ENCODE data around the gene PANK3. TPM values are rescaled to one million over a fixed set of nuclear protein-coding genes. Genes with fewer than 3 reads are reported as not detected.
"Not testable (repeated sequence)": the region's sequence is repeated elsewhere in the genome, so short reads cannot be mapped to it uniquely, and the experiment has no call there.

Gene PANK3
- total RNA-seq, 1 experiment from 2014 or later: 79.7 TPM

DNA sequence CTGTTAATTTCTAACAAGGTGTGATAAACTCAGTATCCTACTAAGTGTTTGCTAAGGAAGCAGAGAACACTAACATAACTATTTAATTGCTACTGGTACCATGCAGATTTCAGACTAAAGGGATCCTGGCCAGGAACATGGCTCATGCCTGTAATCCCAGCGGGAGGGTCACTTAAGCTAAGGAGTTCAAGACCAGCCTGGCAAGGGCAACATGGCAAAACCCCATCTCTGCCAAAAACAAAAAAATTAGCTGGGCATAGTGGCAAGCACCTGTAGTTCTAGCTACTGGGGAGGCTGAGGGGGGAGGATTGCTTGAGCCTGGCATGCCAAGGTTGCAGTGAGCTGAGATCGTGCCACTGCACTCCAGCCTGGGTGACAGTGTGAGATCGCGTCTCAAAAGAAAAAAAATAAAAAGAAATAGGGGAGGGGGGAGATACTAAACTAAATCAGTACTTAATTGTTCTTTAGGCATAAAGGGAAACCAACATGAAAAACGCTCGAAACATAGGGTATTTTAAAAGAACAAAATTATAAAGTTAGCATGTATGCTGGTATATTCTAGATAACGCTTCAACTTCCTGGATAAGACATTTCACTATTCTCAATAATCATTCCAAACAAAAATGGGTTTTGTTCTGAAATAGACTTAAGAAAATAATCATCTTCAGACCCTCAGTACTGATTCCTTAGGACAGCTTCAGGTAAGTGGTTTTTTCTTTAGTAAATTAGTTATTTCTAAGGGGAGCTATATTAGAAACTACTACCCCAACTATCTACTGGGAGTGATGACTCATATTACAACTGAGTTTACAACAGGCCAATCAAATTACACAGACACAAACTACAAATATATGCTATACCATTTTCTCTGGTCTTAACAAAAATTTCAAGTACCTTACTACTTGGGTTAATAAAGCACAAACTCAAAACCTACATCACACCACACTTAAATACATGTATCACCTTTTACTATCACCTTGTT, 3.5 kb downstream of the PANK3 start:
- ChIA-PET POLR2A (interaction anchor here (0.6 to 0.7 kb wide), 2 partner anchors 9 to 71 kb away, joined by 3 read pairs; no protein-coding TSS in a partner anchor), CTCF (no interaction called here)

DNA sequence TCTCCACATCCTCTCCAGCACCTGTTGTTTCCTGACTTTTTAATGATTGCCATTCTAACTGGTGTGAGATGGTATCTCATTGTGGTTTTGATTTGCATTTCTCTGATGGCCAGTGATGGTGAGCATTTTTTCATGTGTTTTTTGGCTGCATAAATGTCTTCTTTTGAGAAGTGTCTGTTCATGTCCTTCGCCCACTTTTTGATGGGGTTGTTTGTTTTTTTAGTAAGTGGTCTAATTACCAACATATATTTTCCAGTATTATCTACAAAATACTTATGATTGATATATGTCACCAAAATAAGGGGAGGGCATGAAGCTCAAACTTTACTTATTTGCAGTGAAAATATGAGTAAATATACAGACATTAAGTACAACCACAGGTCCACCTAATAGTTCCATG, 5.0 kb downstream of the PANK3 start:
- CTCF ChIA-PET; H3K36me3 ChIP-seq (ENCODE audit: control insufficient read depth, insufficient read depth, low read length): not testable (repeated sequence)
- POLR2A ChIA-PET: interaction anchor here (0.6 kb wide), 1 partner anchor 35 kb away, joined by 3 read pairs; no protein-coding TSS in a partner anchor

More for the DNA sequence above, 3.5 kb downstream of the PANK3 start:
- Histone ChIP-seq H3K9me3 (ENCODE audit: control insufficient read depth, insufficient read depth, low read depth, low read length) (no peaks in the 10 kb centered on the region), H3K4me1 (ENCODE audit: control insufficient read depth, insufficient read depth, low read length) (peaks cover 20% of the 10 kb centered on the region), H3K4me3 (ENCODE audit: low read depth in 2 of 2, low read length in 2 of 2) (no peak overlapping the region), H3K27ac (ENCODE audit: low read length) (peak overlapping the region; percentile 37; the same call in 1 of the 2 replicates), H3K27me3 (ENCODE audit: control insufficient read depth, insufficient read depth, low read length) (no peaks in the 10 kb centered on the region), H3K36me3 (ENCODE audit: control insufficient read depth, insufficient read depth, low read length) (peaks cover 2% of the 10 kb centered on the region)
- ATAC-seq: no peak
- BruUV-seq (replicated peaks): no TSS peak
- in situ Hi-C loops (cut with HindIII; ENCODE audit: low pct_unique_long_range_greater_than_20kb, low sequenced_read_pairs): no loop called here
- TF ChIP-seq CTCF (IDR thresholded peaks at IDR 0.05) (no peak), SIN3A (IDR thresholded peaks at IDR 0.05; ENCODE audit: borderline replicate concordance, insufficient read depth, low read depth, low read length) (no peak), POLR2AphosphoS5 (IDR thresholded peaks at IDR 0.05; ENCODE audit: low read depth, low read length) (no peak), TCF7L2 (IDR thresholded peaks at IDR 0.05; ENCODE audit: low read depth, low read length) (no peak)
- TF ChIP-seq, protein P1, sequence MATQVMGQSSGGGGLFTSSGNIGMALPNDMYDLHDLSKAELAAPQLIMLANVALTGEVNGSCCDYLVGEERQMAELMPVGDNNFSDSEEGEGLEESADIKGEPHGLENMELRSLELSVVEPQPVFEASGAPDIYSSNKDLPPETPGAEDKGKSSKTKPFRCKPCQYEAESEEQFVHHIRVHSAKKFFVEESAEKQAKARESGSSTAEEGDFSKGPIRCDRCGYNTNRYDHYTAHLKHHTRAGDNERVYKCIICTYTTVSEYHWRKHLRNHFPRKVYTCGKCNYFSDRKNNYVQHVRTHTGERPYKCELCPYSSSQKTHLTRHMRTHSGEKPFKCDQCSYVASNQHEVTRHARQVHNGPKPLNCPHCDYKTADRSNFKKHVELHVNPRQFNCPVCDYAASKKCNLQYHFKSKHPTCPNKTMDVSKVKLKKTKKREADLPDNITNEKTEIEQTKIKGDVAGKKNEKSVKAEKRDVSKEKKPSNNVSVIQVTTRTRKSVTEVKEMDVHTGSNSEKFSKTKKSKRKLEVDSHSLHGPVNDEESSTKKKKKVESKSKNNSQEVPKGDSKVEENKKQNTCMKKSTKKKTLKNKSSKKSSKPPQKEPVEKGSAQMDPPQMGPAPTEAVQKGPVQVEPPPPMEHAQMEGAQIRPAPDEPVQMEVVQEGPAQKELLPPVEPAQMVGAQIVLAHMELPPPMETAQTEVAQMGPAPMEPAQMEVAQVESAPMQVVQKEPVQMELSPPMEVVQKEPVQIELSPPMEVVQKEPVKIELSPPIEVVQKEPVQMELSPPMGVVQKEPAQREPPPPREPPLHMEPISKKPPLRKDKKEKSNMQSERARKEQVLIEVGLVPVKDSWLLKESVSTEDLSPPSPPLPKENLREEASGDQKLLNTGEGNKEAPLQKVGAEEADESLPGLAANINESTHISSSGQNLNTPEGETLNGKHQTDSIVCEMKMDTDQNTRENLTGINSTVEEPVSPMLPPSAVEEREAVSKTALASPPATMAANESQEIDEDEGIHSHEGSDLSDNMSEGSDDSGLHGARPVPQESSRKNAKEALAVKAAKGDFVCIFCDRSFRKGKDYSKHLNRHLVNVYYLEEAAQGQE (IDR thresholded peaks at IDR 0.05; ENCODE audit: insufficient read depth in 1 of 2, low read depth in 2 of 2, low read length in 1 of 2): no peak
- no peak for DNase-seq (ENCODE audit: low read depth, low spot score)
- intact Hi-C loops (cut with micrococcal nuclease; ENCODE audit: unreplicated experiment): no loop called here

GRCh38 chr5:168573663-168574062, 5.5 kb downstream of the PANK3 start:
- ATAC-seq; H3K27me3 ChIP-seq (ENCODE audit: control insufficient read depth, insufficient read depth, low read length); DNase-seq (ENCODE audit: low read depth, low spot score); H3K36me3 ChIP-seq (ENCODE audit: control insufficient read depth, insufficient read depth, low read length); H3K4me3 ChIP-seq (ENCODE audit: low read depth in 2 of 2, low read length in 2 of 2); CTCF ChIA-PET; intact Hi-C loops (cut with micrococcal nuclease; ENCODE audit: unreplicated experiment); in situ Hi-C loops (cut with HindIII; ENCODE audit: low pct_unique_long_range_greater_than_20kb, low sequenced_read_pairs); H3K9me3 ChIP-seq (ENCODE audit: control insufficient read depth, insufficient read depth, low read depth, low read length); H3K27ac ChIP-seq (ENCODE audit: low read length); BruUV-seq (replicated peaks): not testable (repeated sequence)
- H3K4me1 ChIP-seq (ENCODE audit: control insufficient read depth, insufficient read depth, low read length): peaks cover 11% of the 10 kb centered on the region
- POLR2A ChIA-PET: interaction anchor here (0.6 kb wide), 1 partner anchor 34 kb away, joined by 3 read pairs; no protein-coding TSS in a partner anchor

More for the DNA sequence above, 5.0 kb downstream of the PANK3 start:
- intact Hi-C loops (cut with micrococcal nuclease; ENCODE audit: unreplicated experiment); BruUV-seq (replicated peaks); H3K9me3 ChIP-seq (ENCODE audit: control insufficient read depth, insufficient read depth, low read depth, low read length); H3K27me3 ChIP-seq (ENCODE audit: control insufficient read depth, insufficient read depth, low read length); DNase-seq (ENCODE audit: low read depth, low spot score); ATAC-seq; in situ Hi-C loops (cut with HindIII; ENCODE audit: low pct_unique_long_range_greater_than_20kb, low sequenced_read_pairs); H3K27ac ChIP-seq (ENCODE audit: low read length); H3K4me3 ChIP-seq (ENCODE audit: low read depth in 2 of 2, low read length in 2 of 2): not testable (repeated sequence)
- H3K4me1 ChIP-seq (ENCODE audit: control insufficient read depth, insufficient read depth, low read length): peaks cover 11% of the 10 kb centered on the region
